ENCODE data around the gene SP3.

SP3 gene

DNA sequence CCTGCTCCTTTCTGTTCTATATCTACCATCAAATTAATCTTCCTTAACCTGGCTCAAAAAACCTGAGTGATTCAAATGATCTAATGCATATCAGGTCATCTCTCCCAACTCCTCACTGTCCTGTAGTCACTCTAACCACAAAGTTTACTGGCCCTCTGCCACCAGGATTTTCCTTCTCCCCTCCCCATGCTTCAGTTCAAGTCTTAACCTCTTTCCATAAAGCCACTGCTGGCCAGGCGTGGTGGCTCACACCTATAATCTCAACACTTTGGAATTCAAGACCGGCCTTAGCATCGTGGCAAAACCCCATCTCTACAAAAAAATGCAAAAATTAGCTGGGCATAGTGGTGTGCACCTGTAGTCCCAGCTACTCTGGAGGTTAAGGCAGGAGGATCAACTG, 7.5 kb upstream of the SP3 start:
- POLR2A ChIA-PET, result no interaction called here
- TF ChIP-seq CTCF (IDR thresholded peaks at IDR 0.05; ENCODE audit: control extremely low read depth, extremely low read depth, low read depth, missing control alignments), result no peak
- CTCF ChIA-PET, result interaction anchor here (1.2 kb wide), 1 partner anchor 12 kb away, joined by 3 read pairs; no protein-coding TSS in a partner anchor
- no peak for DNase-seq (ENCODE audit: extremely low spot score)

DNA sequence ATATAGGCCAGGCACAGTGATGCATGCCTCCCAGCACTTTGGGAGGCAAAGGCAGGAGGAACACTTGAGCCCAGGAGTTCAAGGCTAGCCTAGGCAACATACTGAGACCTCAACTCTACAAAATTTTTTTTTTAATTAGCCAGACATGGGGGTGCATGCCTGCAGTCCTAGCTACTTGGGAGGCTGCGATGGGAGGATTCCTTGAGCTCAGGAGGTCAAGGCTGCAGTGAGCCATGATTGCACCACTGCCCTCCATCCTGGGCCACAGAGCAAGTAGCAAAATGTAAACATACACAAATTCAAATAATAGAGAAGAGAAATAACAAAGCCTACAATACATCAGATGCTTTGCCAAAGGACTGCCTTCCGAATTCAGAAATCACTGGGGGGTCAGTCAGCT, 7.0 kb upstream of the SP3 start:
- ChIA-PET POLR2A (no interaction called here), CTCF (interaction anchor here (1.2 kb wide), 2 partner anchors 12 to 34 kb away, joined by 3 read pairs; no protein-coding TSS in a partner anchor)
- no peak for DNase-seq (ENCODE audit: extremely low spot score)
- no peak for TF ChIP-seq CTCF (IDR thresholded peaks at IDR 0.05; ENCODE audit: control extremely low read depth, extremely low read depth, low read depth, missing control alignments)

- TF ChIP-seq CTCF (IDR thresholded peaks at IDR 0.05; ENCODE audit: control extremely low read depth, extremely low read depth, low read depth, missing control alignments), result no peak
- ChIA-PET POLR2A (no interaction called here), CTCF (interaction anchor here (0.9 to 1.2 kb wide), 3 partner anchors 26 to 366 kb away, joined by 3 read pairs; no protein-coding TSS in a partner anchor)
- DNase-seq (ENCODE audit: extremely low spot score), result no peak
Observed at GRCh38 chr2:173970516-173970924, 5.3 kb upstream of the SP3 start.

GRCh38 chr2:173969886-173970285, 4.7 kb upstream of the SP3 start:
- DNase-seq (ENCODE audit: extremely low spot score), result no peak
- ChIA-PET POLR2A (no interaction called here), CTCF (interaction anchor here (1.5 kb wide), 1 partner anchor 25 kb away, joined by 4 read pairs; no protein-coding TSS in a partner anchor)
- no peak for TF ChIP-seq CTCF (IDR thresholded peaks at IDR 0.05; ENCODE audit: control extremely low read depth, extremely low read depth, low read depth, missing control alignments)

DNA sequence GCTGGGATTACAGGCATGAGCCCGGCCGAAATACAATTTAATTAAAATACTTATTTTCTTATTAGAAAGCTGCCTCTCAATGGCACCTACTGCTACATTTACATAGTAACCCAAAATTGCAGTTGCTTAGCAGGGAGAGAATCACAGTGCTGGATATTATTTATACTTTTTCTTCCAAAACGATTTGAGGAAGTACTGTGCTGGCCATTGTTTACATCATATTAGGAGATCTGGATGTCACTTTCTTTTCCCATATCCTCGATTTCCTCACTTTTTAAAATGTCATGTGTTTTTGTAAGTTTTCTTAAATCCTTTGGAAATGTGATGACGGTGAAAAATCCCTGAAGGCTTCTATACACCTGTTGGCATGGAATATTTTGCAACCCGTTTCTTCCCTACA, 3.4 kb upstream of the SP3 start:
- ChIA-PET POLR2A (no interaction called here), CTCF (interaction anchor here (1.5 kb wide), 1 partner anchor 26 kb away, joined by 4 read pairs; no protein-coding TSS in a partner anchor)
- no peak for TF ChIP-seq CTCF (IDR thresholded peaks at IDR 0.05; ENCODE audit: control extremely low read depth, extremely low read depth, low read depth, missing control alignments)
- DNase-seq (ENCODE audit: extremely low spot score), result no peak

DNA sequence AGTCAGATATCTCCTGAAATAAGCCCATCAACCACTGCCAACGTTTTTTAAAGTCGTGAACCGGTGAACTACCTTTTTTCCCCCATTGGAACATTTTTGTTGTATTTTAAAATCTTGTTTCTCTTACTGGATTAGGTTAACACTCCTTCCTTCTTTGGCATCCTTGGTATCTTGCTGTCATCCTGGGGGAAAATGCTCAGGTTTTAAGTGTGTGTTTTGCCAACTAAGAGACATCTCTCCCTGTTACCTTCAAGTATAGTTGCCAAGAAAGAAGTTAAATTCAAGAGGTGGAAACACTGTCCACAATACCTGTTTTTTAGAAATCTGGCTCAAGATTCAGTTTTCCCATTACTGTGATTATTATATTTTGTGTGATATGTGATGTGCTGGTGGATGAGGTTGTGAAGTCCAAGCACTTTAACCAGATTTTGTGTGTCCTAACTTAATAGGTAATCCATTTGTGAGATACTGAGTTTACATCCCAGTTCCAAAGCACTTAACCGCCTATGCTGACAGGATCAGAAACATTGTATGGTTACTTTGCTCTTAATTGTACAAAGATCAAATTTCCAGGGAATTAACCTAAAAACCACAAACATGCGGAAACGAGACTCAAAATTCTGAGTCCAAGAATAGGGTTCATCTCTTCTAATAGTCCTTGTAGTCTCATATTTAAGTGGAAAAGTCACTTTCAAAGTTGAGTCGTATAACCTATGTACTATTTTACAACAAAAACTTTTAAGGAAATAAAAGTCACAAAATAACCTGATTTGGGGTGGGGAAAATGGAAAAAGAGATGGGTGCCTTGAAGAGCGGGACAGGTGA, 1.3 kb upstream of the SP3 start:
- TF ChIP-seq CTCF (IDR thresholded peaks at IDR 0.05; ENCODE audit: control extremely low read depth, extremely low read depth, low read depth, missing control alignments), result no peak
- no peak for DNase-seq (ENCODE audit: extremely low spot score)
- ChIA-PET CTCF (no interaction called here), POLR2A (no interaction called here)
